ENCODE measurements around the gene CA5A.

The CA5A gene

DNA sequence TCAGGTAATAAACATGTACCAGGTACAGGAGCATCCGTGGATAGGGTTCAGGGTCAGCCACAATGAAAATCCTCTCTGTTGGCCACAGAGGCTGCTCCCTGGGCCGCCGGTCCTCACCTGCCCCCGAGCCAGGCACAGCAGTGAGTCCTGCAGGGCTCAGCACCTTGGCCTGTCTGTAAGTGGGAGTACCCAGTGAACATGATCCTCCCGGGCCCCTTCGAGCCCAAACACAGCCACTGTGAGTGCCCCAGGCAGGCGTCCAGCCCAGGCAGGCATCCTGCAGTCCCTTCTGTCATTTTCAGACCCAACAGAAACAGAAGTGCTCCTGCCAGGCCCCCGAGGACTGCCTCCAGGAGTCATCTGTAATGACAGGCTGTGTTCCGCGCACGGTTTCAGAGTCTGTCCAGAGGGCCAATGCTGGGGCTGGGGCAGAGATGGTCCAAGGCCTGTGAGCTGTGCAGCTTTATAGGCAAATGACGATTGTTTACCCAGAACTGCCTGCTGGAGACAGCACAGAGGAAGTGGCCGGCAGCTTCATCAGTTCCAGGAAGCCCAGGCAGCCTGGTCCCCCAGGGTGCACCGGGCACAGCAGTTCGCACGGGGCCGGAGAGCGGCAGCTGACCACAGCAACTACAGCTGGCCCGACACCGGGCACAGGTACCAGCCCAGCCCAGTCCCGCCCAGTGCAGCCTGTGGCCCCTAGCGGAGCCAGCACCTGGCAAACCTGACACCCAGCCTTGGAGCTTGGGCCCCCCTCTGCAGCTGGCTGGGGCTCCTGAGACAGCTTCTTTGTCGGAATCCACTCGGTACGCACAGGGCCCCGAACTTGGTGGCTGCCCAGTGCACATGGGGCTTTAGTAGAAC is 80.2 kb downstream of the CA5A start:
- no peak overlapping the region for H3K4me3 ChIP-seq (ENCODE audit: control insufficient read depth, low read depth, low read length)
- TF ChIP-seq CTCF (conservative IDR thresholded peaks at IDR 0.05; ENCODE audit: control insufficient read depth, insufficient read depth, low read depth, low read length) = no peak
- peak; percentile 17 for DNase-seq (ENCODE audit: low read depth)

GRCh38 chr16:87854907-87855683 is 81.2 kb downstream of the CA5A start:
- DNase-seq (ENCODE audit: low read depth) = no peak
- no peak for TF ChIP-seq CTCF (conservative IDR thresholded peaks at IDR 0.05; ENCODE audit: control insufficient read depth, insufficient read depth, low read depth, low read length)
- H3K4me3 ChIP-seq (ENCODE audit: control insufficient read depth, low read depth, low read length) = no peak overlapping the region

GRCh38 chr16:87854053-87854906 is 82.0 kb downstream of the CA5A start:
- TF ChIP-seq CTCF (conservative IDR thresholded peaks at IDR 0.05; ENCODE audit: control insufficient read depth, insufficient read depth, low read depth, low read length) = no peak
- no peak for DNase-seq (ENCODE audit: low read depth)
- peak overlapping the region; percentile 43 for H3K4me3 ChIP-seq (ENCODE audit: control insufficient read depth, low read depth, low read length)

DNA sequence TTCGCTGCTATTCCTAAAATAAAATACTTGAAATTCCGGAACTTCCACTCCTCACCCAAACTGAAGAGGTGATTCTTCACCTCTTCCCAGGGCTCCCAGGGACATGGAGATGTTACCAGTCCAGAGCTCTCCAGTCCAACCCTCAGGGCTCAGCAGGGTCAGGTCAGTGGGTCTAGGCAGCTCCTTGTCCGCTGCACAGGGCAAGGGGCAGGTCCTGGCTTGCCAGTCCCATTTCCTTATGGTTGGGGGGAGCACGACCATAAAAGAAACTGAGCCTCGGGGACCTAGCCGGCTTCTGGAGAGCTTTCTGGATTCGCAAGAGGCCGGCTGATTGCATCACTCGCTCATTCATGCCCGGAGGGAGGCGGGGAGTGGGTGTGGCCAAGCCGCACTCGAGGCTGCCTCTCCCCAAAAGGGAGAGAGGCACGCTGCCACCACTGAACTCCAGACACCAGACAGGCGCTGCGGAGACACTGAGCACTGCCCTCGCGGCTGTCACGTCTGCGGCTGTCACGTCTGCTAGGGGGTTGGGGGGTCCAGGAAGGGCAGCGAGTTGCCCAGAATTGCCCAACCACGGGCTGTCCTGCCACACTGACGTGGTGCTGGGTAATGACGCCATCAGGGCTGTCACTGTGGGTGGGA is 82.8 kb downstream of the CA5A start:
- H3K4me3 ChIP-seq (ENCODE audit: control insufficient read depth, low read depth, low read length) = peak overlapping the region; percentile 43
- peak; percentile 82 for DNase-seq (ENCODE audit: low read depth)
- TF ChIP-seq CTCF (conservative IDR thresholded peaks at IDR 0.05; ENCODE audit: control insufficient read depth, insufficient read depth, low read depth, low read length) = no peak

GRCh38 chr16:87851601-87852000 is 84.7 kb downstream of the CA5A start:
- H3K4me3 ChIP-seq (ENCODE audit: control insufficient read depth, low read depth, low read length) = no peak overlapping the region

More at GRCh38 chr16:87851601-87852000, 84.7 kb downstream of the CA5A start:
- no peak for TF ChIP-seq CTCF (conservative IDR thresholded peaks at IDR 0.05; ENCODE audit: control insufficient read depth, insufficient read depth, low read depth, low read length)
- no peak for DNase-seq (ENCODE audit: low read depth)

Data from fibroblast of mammary gland (primary cell).